Neuronal stem cell (in vitro differentiated cells): ENCODE data around the gene C2orf68.

ENCODE experiments used
- DNase-seq: peaks from one replicate; pipeline ENCODE4 v3.0.0-alpha.2; 2013; ENCODE audit warnings: low spot score
- H2AFZ ChIP-seq: one replicate; pipeline ENCODE4 v1.6.1; 2013; ENCODE audit warnings: mild to moderate bottlenecking, low read length, inconsistent platforms
- H2AK5ac ChIP-seq: 2 replicates; pipeline ENCODE4 v1.6.1; 2013; ENCODE audit warnings: low read depth, mild to moderate bottlenecking, inconsistent platforms, low read length, moderate library complexity, mixed read lengths
- H2BK120ac ChIP-seq: 2 replicates; pipeline ENCODE4 v1.6.1; 2013; ENCODE audit warnings: low read depth, mild to moderate bottlenecking, inconsistent platforms, low read length, moderate library complexity, mixed read lengths
- H2BK12ac ChIP-seq: one replicate; pipeline ENCODE4 v1.6.1; 2013; ENCODE audit warnings: low read length, inconsistent platforms
- H2BK15ac ChIP-seq: 2 replicates; pipeline ENCODE4 v1.6.1; 2013; ENCODE audit warnings: mild to moderate bottlenecking, low read length, inconsistent platforms, mixed read lengths
- H2BK5ac ChIP-seq: one replicate; pipeline ENCODE4 v1.6.1; 2013; ENCODE audit warnings: inconsistent platforms, mild to moderate bottlenecking, low read length, moderate library complexity
- H3K14ac ChIP-seq: one replicate; pipeline ENCODE4 v1.6.1; 2013; ENCODE audit warnings: low read length, inconsistent platforms
- H3K18ac ChIP-seq: 2 replicates; pipeline ENCODE4 v1.6.1; 2013; ENCODE audit warnings: low read length, inconsistent platforms
- H3K23ac ChIP-seq: 2 replicates; pipeline ENCODE4 v1.6.1; 2013; ENCODE audit warnings: low read depth, mild to moderate bottlenecking, mixed read lengths, low read length, inconsistent platforms; ENCODE audit not compliant: poor library complexity
- H3K27ac ChIP-seq: replicated peaks from 3 replicates; pipeline ENCODE4 v1.5.1; 2013; ENCODE audit warnings: low read length, inconsistent platforms
- H3K27me3 ChIP-seq, 3 experiments: 2 replicates each; pipeline ENCODE4 v1.6.1; 2013; ENCODE audit warnings: low read length in 3 of 3, mild to moderate bottlenecking in 2 of 3, inconsistent platforms in 1 of 3, low read depth in 1 of 3, mixed read lengths in 1 of 3, moderate library complexity in 1 of 3; ENCODE audit not compliant: control insufficient read depth in 3 of 3, insufficient read depth in 3 of 3
- H3K36me3 ChIP-seq, 2 donors: replicated peaks in 1 of 2; 2 replicates each; pipeline ENCODE4 v1.6.1; 2013; ENCODE audit warnings: low read length in 2 of 2; ENCODE audit not compliant: control insufficient read depth in 2 of 2, insufficient read depth in 2 of 2
- H3K4ac ChIP-seq: 2 replicates; pipeline ENCODE4 v1.6.1; 2013; ENCODE audit warnings: inconsistent platforms, mild to moderate bottlenecking, low read length, moderate library complexity
- H3K4me1 ChIP-seq, 2 donors: 1 replicate in 1 of 2; 2 replicates in 1 of 2; pipeline ENCODE4 v1.6.1; 2013; ENCODE audit warnings: low read length in 2 of 2, low read depth in 1 of 2; ENCODE audit not compliant: control insufficient read depth in 2 of 2, insufficient read depth in 1 of 2
- H3K4me2 ChIP-seq: one replicate; pipeline ENCODE4 v1.6.1; 2013; ENCODE audit warnings: mild to moderate bottlenecking, low read length, inconsistent platforms; ENCODE audit not compliant: insufficient read depth, poor library complexity, severe bottlenecking
- H3K4me3 ChIP-seq, 2 donors: 2 replicates each; pipeline ENCODE4 v1.5.1; 2013; ENCODE audit warnings: low read length in 2 of 2, mild to moderate bottlenecking in 2 of 2, inconsistent platforms in 1 of 2, moderate library complexity in 1 of 2
- H3K79me1 ChIP-seq: one replicate; pipeline ENCODE4 v1.6.1; 2013; ENCODE audit warnings: low read depth, mild to moderate bottlenecking, inconsistent platforms, low read length, moderate library complexity
- H3K9ac ChIP-seq: one replicate; pipeline ENCODE4 v1.6.1; 2013; ENCODE audit warnings: mild to moderate bottlenecking, low read depth, low read length, inconsistent platforms; ENCODE audit not compliant: poor library complexity
- H3K9me3 ChIP-seq, 2 donors: replicated peaks in 1 of 2; 2 replicates each; pipeline versions ENCODE3 to v1.6.1; 2013; ENCODE audit warnings: low read length in 2 of 2, mild to moderate bottlenecking in 2 of 2, inconsistent platforms in 1 of 2, low read depth in 1 of 2, mixed read lengths in 1 of 2, moderate library complexity in 1 of 2; ENCODE audit not compliant: control insufficient read depth in 2 of 2, insufficient read depth in 1 of 2
- H4K8ac ChIP-seq: one replicate; pipeline ENCODE4 v1.6.1; 2013; ENCODE audit warnings: low read depth, mild to moderate bottlenecking, inconsistent platforms, low read length, moderate library complexity
- H4K91ac ChIP-seq: one replicate; pipeline ENCODE4 v1.6.1; 2013; ENCODE audit warnings: low read length, low read depth, mild to moderate bottlenecking, inconsistent platforms; ENCODE audit not compliant: poor library complexity
- WGBS, 2 donors: extraction: QIAGEN DNeasy Blood & Tissue Kit; methylation state at CpG; one replicate each; pipeline ENCODE4 v1.1.7; 2013; ENCODE audit warnings: missing lambda C conversion rate in 2 of 2, mixed read lengths in 1 of 2; ENCODE audit not compliant: insufficient read length in 2 of 2, insufficient replicate concordance in 1 of 2; ENCODE audit errors: extremely low coverage in 2 of 2; 5-methylcytosine and 5-hydroxymethylcytosine counted together

The C2orf68 gene

GRCh38 chr2:85631316-85631715 lies 19.4 kb upstream of the C2orf68 start:
- no peak overlapping the region for H2AK5ac ChIP-seq
- no peak overlapping the region for H3K27ac ChIP-seq
- H3K79me1 ChIP-seq, result no peaks in the 10 kb centered on the region
- H4K91ac ChIP-seq, result no peak overlapping the region
- H3K23ac ChIP-seq, result no peak overlapping the region
- no peak overlapping the region for H4K8ac ChIP-seq
- no peak overlapping the region for H2AFZ ChIP-seq
- no peak overlapping the region for H2BK5ac ChIP-seq
- H3K18ac ChIP-seq, result no peak overlapping the region
- no peak overlapping the region for H2BK12ac ChIP-seq
- DNase-seq, result no peak
- no peak overlapping the region for H3K4me2 ChIP-seq
- H3K27me3 ChIP-seq, result no peaks in the 10 kb centered on the region
- no peak overlapping the region for H2BK120ac ChIP-seq
- peaks cover 31 to 91% of the 10 kb centered on the region in 2 donors for H3K36me3 ChIP-seq
- H3K4me3 ChIP-seq, result no peak overlapping the region
- no peak overlapping the region for H3K9ac ChIP-seq
- H3K4ac ChIP-seq, result no peak overlapping the region
- no peak overlapping the region for H3K14ac ChIP-seq
- H3K9me3 ChIP-seq, result no peaks in the 10 kb centered on the region
- WGBS, 2 donors, result no CpG with 5 or more reads among the region's 3 CpGs
- H2BK15ac ChIP-seq, result no peak overlapping the region
- H3K4me1 ChIP-seq, result no peaks in the 10 kb centered on the region

- Histone ChIP-seq H3K9me3 (no peaks in the 10 kb centered on the region), H3K4me3 (no peak overlapping the region), H4K8ac (no peak overlapping the region), H3K23ac (no peak overlapping the region), H3K36me3 (peaks cover 35 to 93% of the 10 kb centered on the region in 2 donors), H3K4me2 (no peak overlapping the region), H3K14ac (no peak overlapping the region), H2BK15ac (no peak overlapping the region), H2AK5ac (no peak overlapping the region), H3K9ac (no peak overlapping the region), H3K27ac (no peak overlapping the region), H3K79me1 (no peaks in the 10 kb centered on the region), H2BK5ac (no peak overlapping the region), H3K18ac (no peak overlapping the region), H3K4ac (no peak overlapping the region), H2BK12ac (no peak overlapping the region), H2BK120ac (no peak overlapping the region), H4K91ac (no peak overlapping the region), H2AFZ (no peak overlapping the region), H3K4me1 (no peaks in the 10 kb centered on the region), H3K27me3 (no peaks in the 10 kb centered on the region)
- no CpG with 5 or more reads among the region's 2 CpGs for WGBS, 2 donors
- no peak for DNase-seq
Measured at GRCh38 chr2:85628658-85629057, 16.8 kb upstream of the C2orf68 start.

- H3K4me3 ChIP-seq, result no peak overlapping the region
- H3K27ac ChIP-seq, result no peak overlapping the region
- no peak overlapping the region for H3K18ac ChIP-seq
- no peaks in the 10 kb centered on the region for H3K4me1 ChIP-seq
- no peak overlapping the region for H3K9ac ChIP-seq
- no peaks in the 10 kb centered on the region for H3K79me1 ChIP-seq
- no peak overlapping the region for H4K8ac ChIP-seq
- no peak overlapping the region for H2BK15ac ChIP-seq
- H2BK120ac ChIP-seq, result no peak overlapping the region
- H3K14ac ChIP-seq, result no peak overlapping the region
- no CpG with 5 or more reads among the region's 5 CpGs for WGBS, 2 donors
- no peak overlapping the region for H3K4ac ChIP-seq
- H2BK5ac ChIP-seq, result no peak overlapping the region
- no peaks in the 10 kb centered on the region for H3K9me3 ChIP-seq
- H3K23ac ChIP-seq, result no peak overlapping the region
- DNase-seq, result no peak
- no peak overlapping the region for H2AFZ ChIP-seq
- peaks cover 39 to 98% of the 10 kb centered on the region in 2 donors for H3K36me3 ChIP-seq
- H2AK5ac ChIP-seq, result no peak overlapping the region
- no peak overlapping the region for H2BK12ac ChIP-seq
- H4K91ac ChIP-seq, result no peak overlapping the region
- H3K27me3 ChIP-seq, result no peaks in the 10 kb centered on the region
- H3K4me2 ChIP-seq, result no peak overlapping the region
Measured at GRCh38 chr2:85623991-85624390, 12.1 kb upstream of the C2orf68 start.

- Histone ChIP-seq H3K27me3 (no peaks in the 10 kb centered on the region), H3K27ac (no peak overlapping the region), H2AK5ac (no peak overlapping the region), H2BK15ac (no peak overlapping the region), H3K23ac (no peak overlapping the region), H3K9ac (no peak overlapping the region), H3K79me1 (peaks cover 3% of the 10 kb centered on the region), H3K14ac (no peak overlapping the region), H2BK120ac (no peak overlapping the region), H4K8ac (no peak overlapping the region), H3K18ac (no peak overlapping the region), H2BK5ac (no peak overlapping the region), H3K4me3 (no peak overlapping the region), H3K36me3 (peaks cover 34 to 86% of the 10 kb centered on the region in 2 donors), H3K4me2 (no peak overlapping the region), H3K4ac (no peak overlapping the region), H3K4me1 (peaks cover 4 to 5% of the 10 kb centered on the region in 2 donors), H3K9me3 (no peaks in the 10 kb centered on the region), H2AFZ (no peak overlapping the region), H4K91ac (no peak overlapping the region), H2BK12ac (no peak overlapping the region)
- DNase-seq, result no peak
- WGBS, 2 donors, result no CpG with 5 or more reads among the region's 1 CpG
Measured at GRCh38 chr2:85621338-85621737, 9.5 kb upstream of the C2orf68 start.
